ENCODE data around the gene NUDCD3. TPM values are rescaled to one million over a fixed set of nuclear protein-coding genes. Genes with fewer than 3 reads are reported as not detected.

The NUDCD3 gene
- total RNA-seq, 1 donor from 2014 or later = 59.5 TPM

GRCh38 chr7:44533301-44534055 is 43.0 kb upstream of the NUDCD3 start:
- Histone ChIP-seq H3K27me3 (ENCODE audit: control insufficient read depth in 3 of 3, insufficient read depth in 3 of 3, low read length in 3 of 3) (no peaks in the 10 kb centered on the region), H3K9ac (ENCODE audit: low read depth in 1 of 3, low read length in 3 of 3) (no peak overlapping the region), H3K4me1 (ENCODE audit: control insufficient read depth in 3 of 3, insufficient read depth in 3 of 3, low read length in 3 of 3) (no peaks in the 10 kb centered on the region), H3K27ac (ENCODE audit: low read depth, low read length) (no peak overlapping the region), H3K4me3 (ENCODE audit: low read length in 3 of 3) (no peak overlapping the region), H3K9me3 (ENCODE audit: control insufficient read depth in 3 of 3, low read length in 3 of 3) (no peaks in the 10 kb centered on the region), H3K36me3 (ENCODE audit: control insufficient read depth in 3 of 3, insufficient read depth in 3 of 3, low read length in 3 of 3) (no peaks in the 10 kb centered on the region)

GRCh38 chr7:44531421-44532380 is 41.2 kb upstream of the NUDCD3 start:
- H3K27me3 ChIP-seq (ENCODE audit: control insufficient read depth in 3 of 3, insufficient read depth in 3 of 3, low read length in 3 of 3) = no peaks in the 10 kb centered on the region
- H3K9ac ChIP-seq (ENCODE audit: low read depth in 1 of 3, low read length in 3 of 3) = no peak overlapping the region
- peaks cover 0 to 3% (median 0%) of the 10 kb centered on the region in 3 donors for H3K9me3 ChIP-seq (ENCODE audit: control insufficient read depth in 3 of 3, low read length in 3 of 3)
- no peak overlapping the region for H3K27ac ChIP-seq (ENCODE audit: low read depth, low read length)
- H3K36me3 ChIP-seq (ENCODE audit: control insufficient read depth in 3 of 3, insufficient read depth in 3 of 3, low read length in 3 of 3) = no peaks in the 10 kb centered on the region
- H3K4me1 ChIP-seq (ENCODE audit: control insufficient read depth in 3 of 3, insufficient read depth in 3 of 3, low read length in 3 of 3) = no peaks in the 10 kb centered on the region
- H3K4me3 ChIP-seq (ENCODE audit: low read length in 3 of 3) = no peak overlapping the region

- H3K4me3 ChIP-seq (ENCODE audit: low read length in 3 of 3) = no peak overlapping the region
- H3K4me1 ChIP-seq (ENCODE audit: control insufficient read depth in 3 of 3, insufficient read depth in 3 of 3, low read length in 3 of 3) = no peaks in the 10 kb centered on the region
- H3K27me3 ChIP-seq (ENCODE audit: control insufficient read depth in 3 of 3, insufficient read depth in 3 of 3, low read length in 3 of 3) = no peaks in the 10 kb centered on the region
- no peak overlapping the region for H3K9ac ChIP-seq (ENCODE audit: low read depth in 1 of 3, low read length in 3 of 3)
- H3K27ac ChIP-seq (ENCODE audit: low read depth, low read length) = no peak overlapping the region
- H3K9me3 ChIP-seq (ENCODE audit: control insufficient read depth in 3 of 3, low read length in 3 of 3) = peaks cover 0 to 3% (median 0%) of the 10 kb centered on the region in 3 donors
- no peaks in the 10 kb centered on the region for H3K36me3 ChIP-seq (ENCODE audit: control insufficient read depth in 3 of 3, insufficient read depth in 3 of 3, low read length in 3 of 3)
Observed at GRCh38 chr7:44530990-44531389, 40.5 kb upstream of the NUDCD3 start.

- no peaks in the 10 kb centered on the region for H3K4me1 ChIP-seq (ENCODE audit: control insufficient read depth in 3 of 3, insufficient read depth in 3 of 3, low read length in 3 of 3)
- H3K27ac ChIP-seq (ENCODE audit: low read depth, low read length) = no peak overlapping the region
- H3K36me3 ChIP-seq (ENCODE audit: control insufficient read depth in 3 of 3, insufficient read depth in 3 of 3, low read length in 3 of 3) = no peaks in the 10 kb centered on the region
- H3K27me3 ChIP-seq (ENCODE audit: control insufficient read depth in 3 of 3, insufficient read depth in 3 of 3, low read length in 3 of 3) = no peaks in the 10 kb centered on the region
- H3K4me3 ChIP-seq (ENCODE audit: low read length in 3 of 3) = no peak overlapping the region
- peaks cover 0 to 3% (median 0%) of the 10 kb centered on the region in 3 donors for H3K9me3 ChIP-seq (ENCODE audit: control insufficient read depth in 3 of 3, low read length in 3 of 3)
- no peak overlapping the region for H3K9ac ChIP-seq (ENCODE audit: low read depth in 1 of 3, low read length in 3 of 3)
Observed at GRCh38 chr7:44524811-44525388, 34.4 kb upstream of the NUDCD3 start.

- H3K27ac ChIP-seq (ENCODE audit: low read depth, low read length) = no peak overlapping the region
Observed at GRCh38 chr7:44522315-44522714, 31.9 kb upstream of the NUDCD3 start.

GRCh38 chr7:44521347-44522095 is 31.1 kb upstream of the NUDCD3 start:
- no peak overlapping the region for H3K9ac ChIP-seq (ENCODE audit: low read depth in 1 of 3, low read length in 3 of 3)
- no peaks in the 10 kb centered on the region for H3K4me1 ChIP-seq (ENCODE audit: control insufficient read depth in 3 of 3, insufficient read depth in 3 of 3, low read length in 3 of 3)
- no peaks in the 10 kb centered on the region for H3K36me3 ChIP-seq (ENCODE audit: control insufficient read depth in 3 of 3, insufficient read depth in 3 of 3, low read length in 3 of 3)
- H3K4me3 ChIP-seq (ENCODE audit: low read length in 3 of 3) = no peak overlapping the region
- H3K9me3 ChIP-seq (ENCODE audit: control insufficient read depth in 3 of 3, low read length in 3 of 3) = no peaks in the 10 kb centered on the region
- H3K27me3 ChIP-seq (ENCODE audit: control insufficient read depth in 3 of 3, insufficient read depth in 3 of 3, low read length in 3 of 3) = no peaks in the 10 kb centered on the region
- no peak overlapping the region for H3K27ac ChIP-seq (ENCODE audit: low read depth, low read length)

More at GRCh38 chr7:44522315-44522714, 31.9 kb upstream of the NUDCD3 start:
- Histone ChIP-seq H3K9me3 (ENCODE audit: control insufficient read depth in 3 of 3, low read length in 3 of 3) (no peaks in the 10 kb centered on the region), H3K4me1 (ENCODE audit: control insufficient read depth in 3 of 3, insufficient read depth in 3 of 3, low read length in 3 of 3) (no peaks in the 10 kb centered on the region), H3K4me3 (ENCODE audit: low read length in 3 of 3) (no peak overlapping the region), H3K9ac (ENCODE audit: low read depth in 1 of 3, low read length in 3 of 3) (no peak overlapping the region), H3K27me3 (ENCODE audit: control insufficient read depth in 3 of 3, insufficient read depth in 3 of 3, low read length in 3 of 3) (no peaks in the 10 kb centered on the region), H3K36me3 (ENCODE audit: control insufficient read depth in 3 of 3, insufficient read depth in 3 of 3, low read length in 3 of 3) (no peaks in the 10 kb centered on the region)

- Histone ChIP-seq H3K36me3 (ENCODE audit: control insufficient read depth in 3 of 3, insufficient read depth in 3 of 3, low read length in 3 of 3) (no peaks in the 10 kb centered on the region), H3K9me3 (ENCODE audit: control insufficient read depth in 3 of 3, low read length in 3 of 3) (no peaks in the 10 kb centered on the region), H3K27ac (ENCODE audit: low read depth, low read length) (no peak overlapping the region), H3K9ac (ENCODE audit: low read depth in 1 of 3, low read length in 3 of 3) (no peak overlapping the region), H3K4me1 (ENCODE audit: control insufficient read depth in 3 of 3, insufficient read depth in 3 of 3, low read length in 3 of 3) (no peaks in the 10 kb centered on the region), H3K4me3 (ENCODE audit: low read length in 3 of 3) (no peak overlapping the region), H3K27me3 (ENCODE audit: control insufficient read depth in 3 of 3, insufficient read depth in 3 of 3, low read length in 3 of 3) (no peaks in the 10 kb centered on the region)
Observed at GRCh38 chr7:44520574-44520973, 30.1 kb upstream of the NUDCD3 start.

GRCh38 chr7:44519546-44519945 is 29.1 kb upstream of the NUDCD3 start:
- Histone ChIP-seq H3K9ac (ENCODE audit: low read depth in 1 of 3, low read length in 3 of 3) (no peak overlapping the region), H3K9me3 (ENCODE audit: control insufficient read depth in 3 of 3, low read length in 3 of 3) (no peaks in the 10 kb centered on the region), H3K4me3 (ENCODE audit: low read length in 3 of 3) (no peak overlapping the region), H3K27ac (ENCODE audit: low read depth, low read length) (no peak overlapping the region), H3K36me3 (ENCODE audit: control insufficient read depth in 3 of 3, insufficient read depth in 3 of 3, low read length in 3 of 3) (no peaks in the 10 kb centered on the region), H3K27me3 (ENCODE audit: control insufficient read depth in 3 of 3, insufficient read depth in 3 of 3, low read length in 3 of 3) (no peaks in the 10 kb centered on the region), H3K4me1 (ENCODE audit: control insufficient read depth in 3 of 3, insufficient read depth in 3 of 3, low read length in 3 of 3) (no peaks in the 10 kb centered on the region)

GRCh38 chr7:44518761-44519160 is 28.3 kb upstream of the NUDCD3 start:
- Histone ChIP-seq H3K27ac (ENCODE audit: low read depth, low read length) (no peak overlapping the region), H3K4me3 (ENCODE audit: low read length in 3 of 3) (no peak overlapping the region), H3K36me3 (ENCODE audit: control insufficient read depth in 3 of 3, insufficient read depth in 3 of 3, low read length in 3 of 3) (no peaks in the 10 kb centered on the region), H3K27me3 (ENCODE audit: control insufficient read depth in 3 of 3, insufficient read depth in 3 of 3, low read length in 3 of 3) (no peaks in the 10 kb centered on the region), H3K9ac (ENCODE audit: low read depth in 1 of 3, low read length in 3 of 3) (no peak overlapping the region), H3K9me3 (ENCODE audit: control insufficient read depth in 3 of 3, low read length in 3 of 3) (no peaks in the 10 kb centered on the region), H3K4me1 (ENCODE audit: control insufficient read depth in 3 of 3, insufficient read depth in 3 of 3, low read length in 3 of 3) (no peaks in the 10 kb centered on the region)

Data from skeletal muscle tissue (tissue), 4 donors.